ENCODE results near the gene ETV5.

ETV5 gene

GRCh38 chr3:186124592-186124991, 15.7 kb upstream of the ETV5 start:
- H4K20me1 ChIP-seq (ENCODE audit: low read depth, low read length): no peaks in the 10 kb centered on the region
- TF ChIP-seq EZH2phosphoT487 (conservative IDR thresholded peaks at IDR 0.05; ENCODE audit: low read length) (no peak), CTCF (IDR thresholded peaks at IDR 0.05; ENCODE audit: insufficient read depth, low read length, poor library complexity, severe bottlenecking) (no peak)

GRCh38 chr3:186123012-186123411, 14.1 kb upstream of the ETV5 start:
- no peaks in the 10 kb centered on the region for H3K9me3 ChIP-seq (ENCODE audit: insufficient read depth, low read length)
- H4K20me1 ChIP-seq (ENCODE audit: low read depth, low read length): no peaks in the 10 kb centered on the region
- no peaks in the 10 kb centered on the region for H3K79me2 ChIP-seq (ENCODE audit: insufficient read depth, low read length)
- TF ChIP-seq CTCF (IDR thresholded peaks at IDR 0.05; ENCODE audit: insufficient read depth, low read length, poor library complexity, severe bottlenecking) (no peak), EZH2phosphoT487 (conservative IDR thresholded peaks at IDR 0.05; ENCODE audit: low read length) (no peak)
- H3K4me3 ChIP-seq (ENCODE audit: insufficient read depth, low read length, poor library complexity, severe bottlenecking): no peak overlapping the region
- H2AFZ ChIP-seq (ENCODE audit: low read depth, low read length, severe bottlenecking): no peak overlapping the region
- H3K9me2 ChIP-seq (replicated peaks; ENCODE audit: insufficient read depth, low read length): no peaks in the 10 kb centered on the region
- no peaks in the 10 kb centered on the region for H3K27me3 ChIP-seq (ENCODE audit: low read length)
- no peaks in the 10 kb centered on the region for H3K36me3 ChIP-seq (ENCODE audit: low read length)
- H3K27ac ChIP-seq (ENCODE audit: low read depth, low read length): no peak overlapping the region
- H3K9ac ChIP-seq (ENCODE audit: low read length): no peak overlapping the region
- no peak overlapping the region for H3K4me2 ChIP-seq (ENCODE audit: low read depth, low read length, poor library complexity, severe bottlenecking)
- H3F3A ChIP-seq (ENCODE audit: insufficient read depth): no peaks in the 10 kb centered on the region

More at GRCh38 chr3:186124592-186124991, 15.7 kb upstream of the ETV5 start:
- no peaks in the 10 kb centered on the region for H3K79me2 ChIP-seq (ENCODE audit: insufficient read depth, low read length)
- H2AFZ ChIP-seq (ENCODE audit: low read depth, low read length, severe bottlenecking): no peak overlapping the region
- no peaks in the 10 kb centered on the region for H3K27me3 ChIP-seq (ENCODE audit: low read length)
- no peak overlapping the region for H3K4me2 ChIP-seq (ENCODE audit: low read depth, low read length, poor library complexity, severe bottlenecking)
- no peaks in the 10 kb centered on the region for H3F3A ChIP-seq (ENCODE audit: insufficient read depth)
- no peaks in the 10 kb centered on the region for H3K9me2 ChIP-seq (replicated peaks; ENCODE audit: insufficient read depth, low read length)
- no peaks in the 10 kb centered on the region for H3K36me3 ChIP-seq (ENCODE audit: low read length)
- no peak overlapping the region for H3K4me3 ChIP-seq (ENCODE audit: insufficient read depth, low read length, poor library complexity, severe bottlenecking)
- no peaks in the 10 kb centered on the region for H3K9me3 ChIP-seq (ENCODE audit: insufficient read depth, low read length)
- H3K9ac ChIP-seq (ENCODE audit: low read length): no peak overlapping the region
- H3K27ac ChIP-seq (ENCODE audit: low read depth, low read length): no peak overlapping the region

- Histone ChIP-seq H3K4me2 (ENCODE audit: low read depth, low read length, poor library complexity, severe bottlenecking) (no peak overlapping the region), H3K9ac (ENCODE audit: low read length) (no peak overlapping the region), H3K79me2 (ENCODE audit: insufficient read depth, low read length) (no peaks in the 10 kb centered on the region), H3K36me3 (ENCODE audit: low read length) (no peaks in the 10 kb centered on the region), H2AFZ (ENCODE audit: low read depth, low read length, severe bottlenecking) (no peak overlapping the region), H3F3A (ENCODE audit: insufficient read depth) (no peaks in the 10 kb centered on the region), H3K27me3 (ENCODE audit: low read length) (no peaks in the 10 kb centered on the region), H3K27ac (ENCODE audit: low read depth, low read length) (no peak overlapping the region), H4K20me1 (ENCODE audit: low read depth, low read length) (no peaks in the 10 kb centered on the region), H3K4me3 (ENCODE audit: insufficient read depth, low read length, poor library complexity, severe bottlenecking) (no peak overlapping the region), H3K9me2 (replicated peaks; ENCODE audit: insufficient read depth, low read length) (no peaks in the 10 kb centered on the region), H3K9me3 (ENCODE audit: insufficient read depth, low read length) (no peaks in the 10 kb centered on the region)
- no peak for TF ChIP-seq CTCF (IDR thresholded peaks at IDR 0.05; ENCODE audit: insufficient read depth, low read length, poor library complexity, severe bottlenecking)
- TF ChIP-seq EZH2phosphoT487 (conservative IDR thresholded peaks at IDR 0.05; ENCODE audit: low read length): no peak
Measured at GRCh38 chr3:186121968-186122367, 13.1 kb upstream of the ETV5 start.

Data from SU-DHL-6 (cell line).